Measurements from ENCODE around the gene OR10R2.
"Not testable (repeated sequence)": the region's sequence is repeated elsewhere in the genome, so short reads cannot be mapped to it uniquely, and the experiment has no call there.

The OR10R2 gene

DNA sequence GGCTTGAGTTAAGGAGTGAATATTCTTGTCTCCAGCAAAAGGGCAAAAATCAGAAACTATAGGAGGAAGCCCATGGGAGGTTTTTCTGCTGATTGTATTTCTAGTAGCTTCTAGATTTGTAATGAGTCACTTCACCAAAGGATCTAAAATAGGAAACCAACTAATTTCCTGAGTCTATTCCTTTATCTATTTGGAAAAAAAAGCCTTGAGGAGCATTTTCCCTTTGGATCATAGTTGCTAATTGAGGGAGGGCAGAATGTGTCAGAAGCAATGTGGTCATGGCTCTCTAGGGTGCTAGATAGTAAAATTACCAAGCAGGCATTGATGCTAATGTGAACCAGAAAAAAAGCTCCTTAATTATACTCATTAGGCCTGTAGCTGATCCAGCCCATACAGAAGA, at the start of gene OR10R2:
Gene OR10R2, plus strand, starts transcription at position 301 of the 400 bp plus-strand sequence. CDS start 106 bp downstream, outside the sequence.
- DNase-seq: peak; percentile 10

DNA sequence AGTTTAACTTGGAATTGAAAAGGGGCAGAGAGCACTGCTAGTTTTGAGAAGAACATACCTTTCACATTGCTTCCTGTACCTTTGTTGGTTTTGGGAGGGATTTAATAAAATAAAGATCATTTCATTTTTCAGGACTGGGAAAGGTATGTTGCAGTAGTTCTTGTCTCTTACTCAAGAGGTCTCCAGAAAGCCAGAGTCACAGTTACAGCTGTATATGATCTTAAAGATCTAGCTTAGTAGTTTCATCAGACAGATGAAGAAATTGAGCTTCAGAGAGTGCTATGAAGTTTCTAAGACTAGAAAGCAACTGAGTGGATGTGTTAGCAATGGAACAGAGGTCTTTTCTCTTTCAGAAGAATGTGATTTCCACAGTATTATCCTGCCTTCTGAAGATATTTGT, 47.0 kb upstream of the OR10R2 start:
- peak; percentile 0 for DNase-seq

DNA sequence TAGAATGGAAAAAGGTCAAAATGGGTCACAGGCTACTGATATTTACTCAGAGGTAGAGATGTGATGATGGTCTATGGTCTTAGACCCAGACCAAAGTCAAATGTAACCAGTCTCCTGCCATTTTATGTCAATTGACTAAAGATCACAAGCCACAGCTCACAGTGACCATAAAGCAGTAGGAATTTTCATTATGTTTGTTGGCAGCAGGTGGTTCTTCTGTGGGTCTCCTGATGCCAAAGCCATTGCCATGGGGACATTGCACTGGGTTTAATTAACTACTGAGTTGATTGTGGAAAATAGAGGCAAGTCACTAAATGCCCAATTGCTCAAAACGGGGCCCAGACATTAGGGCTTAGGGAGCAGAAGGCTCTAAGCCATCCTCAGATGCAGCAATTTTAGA, 45.9 kb upstream of the OR10R2 start, which contains the start of gene OR10K2:
Gene OR10K2, minus strand, starts transcription at position 101 of the 400 bp plus-strand sequence. CDS start 5,371 bp downstream, outside the sequence.
- no peak for DNase-seq

- not testable (repeated sequence) for DNase-seq
These were observed 41.9 kb upstream of the OR10R2 start for GRCh38 chr1:158430163-158430562.

- no peak for DNase-seq
These were observed 37.3 kb upstream of the OR10R2 start for GRCh38 chr1:158434741-158435140.

- DNase-seq: no peak
These were observed 26.6 kb upstream of the OR10R2 start for GRCh38 chr1:158445376-158445775.

- no peak for DNase-seq
These were observed 17.5 kb upstream of the OR10R2 start for GRCh38 chr1:158454537-158454936.

DNA sequence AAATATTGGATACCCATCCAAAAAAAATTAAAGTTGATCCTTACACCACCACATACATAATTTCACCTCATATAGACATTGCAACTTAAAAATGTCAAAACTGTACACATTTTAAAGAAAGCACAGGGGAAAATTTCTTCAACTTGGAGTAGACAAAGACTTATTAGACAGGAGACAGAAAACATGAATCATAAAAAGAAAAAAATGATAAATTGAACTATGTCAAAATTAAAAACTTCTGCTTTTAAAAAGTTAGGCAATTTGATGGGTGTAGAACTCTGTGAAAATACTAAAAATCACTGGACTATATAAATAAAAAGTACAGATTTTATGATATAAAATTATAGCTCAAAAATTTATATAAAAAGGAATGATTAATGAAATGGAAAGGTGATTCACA, 14.8 kb upstream of the OR10R2 start:
- DNase-seq: no peak

DNA sequence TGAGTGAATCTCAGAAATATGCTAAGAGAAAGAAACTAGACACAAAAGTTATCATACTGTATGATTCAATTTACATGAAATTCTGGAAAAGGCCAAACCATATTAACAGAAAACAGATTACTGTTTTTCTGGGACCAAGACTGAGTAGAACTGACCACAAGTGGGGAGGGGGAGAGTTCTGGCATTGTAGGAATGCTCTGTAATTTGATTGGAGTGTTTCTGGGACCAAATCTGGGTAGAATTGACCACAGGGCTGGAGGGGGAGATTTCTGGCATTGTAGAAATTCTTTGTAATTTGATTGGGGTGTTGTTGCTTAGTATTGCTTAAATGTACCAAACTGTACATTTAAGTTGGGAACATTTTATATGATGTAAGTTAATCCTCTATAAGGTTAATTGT, 13.8 kb upstream of the OR10R2 start:
- DNase-seq: no peak

GRCh38 chr1:158461534-158461933, 10.5 kb upstream of the OR10R2 start, which contains the start of gene OR10K1:
TSS of gene OR10K1 (plus strand) at chr1:158461834. CDS start at chr1:158465562, 3,728 bp downstream.
- DNase-seq: no peak

DNA sequence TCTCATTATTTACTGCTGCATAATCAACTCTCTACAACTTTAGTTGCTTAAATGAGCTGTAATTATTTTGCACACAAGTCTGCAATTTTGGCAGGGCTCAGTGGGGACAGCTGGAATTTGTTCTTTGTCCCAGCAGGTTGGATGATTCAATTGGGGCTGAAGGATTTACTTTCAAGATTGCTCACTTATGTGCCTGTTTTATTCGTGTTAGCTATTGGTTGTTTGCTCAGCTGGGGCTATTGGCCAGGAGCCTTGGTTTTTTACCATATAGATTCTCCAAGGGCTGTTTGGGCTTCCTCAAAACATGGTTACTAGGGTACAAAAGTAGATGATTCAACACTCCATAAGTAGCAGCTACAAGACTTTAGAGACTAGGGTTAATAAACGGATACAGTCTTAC, 13.4 kb downstream of the OR10R2 start:
- no peak for DNase-seq

DNA sequence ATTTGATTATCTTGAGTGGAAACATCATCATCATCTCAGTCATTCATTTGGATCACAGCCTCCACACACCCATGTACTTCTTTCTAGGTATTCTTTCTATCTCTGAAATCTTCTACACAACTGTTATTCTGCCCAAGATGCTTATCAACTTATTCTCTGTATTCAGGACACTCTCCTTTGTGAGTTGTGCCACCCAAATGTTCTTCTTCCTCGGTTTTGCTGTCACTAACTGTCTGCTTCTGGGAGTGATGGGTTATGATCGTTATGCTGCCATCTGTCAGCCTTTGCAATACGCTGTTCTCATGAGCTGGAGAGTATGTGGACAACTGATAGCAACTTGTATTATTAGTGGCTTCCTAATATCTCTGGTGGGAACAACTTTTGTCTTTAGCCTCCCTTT, 19.3 kb downstream of the OR10R2 start:
- no peak for DNase-seq

DNA sequence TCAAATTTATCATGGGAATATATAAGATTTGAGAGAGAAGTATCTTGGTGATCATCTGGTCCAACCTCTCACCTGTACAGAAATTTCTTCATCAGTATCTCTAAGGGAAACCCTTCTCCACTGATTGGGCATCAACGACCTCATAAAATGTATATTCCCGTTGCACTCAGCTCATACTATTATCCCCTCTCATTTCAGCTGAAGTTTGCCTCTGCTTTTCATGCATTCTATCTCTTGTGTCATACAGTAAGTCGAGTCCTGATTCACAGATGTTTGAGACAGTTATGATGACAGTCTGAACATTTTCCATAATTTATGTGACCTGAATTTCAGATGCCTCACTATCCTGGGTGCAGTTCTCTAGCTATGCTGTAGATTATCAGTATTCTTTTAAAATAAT, 21.0 kb downstream of the OR10R2 start:
- DNase-seq: no peak

DNA sequence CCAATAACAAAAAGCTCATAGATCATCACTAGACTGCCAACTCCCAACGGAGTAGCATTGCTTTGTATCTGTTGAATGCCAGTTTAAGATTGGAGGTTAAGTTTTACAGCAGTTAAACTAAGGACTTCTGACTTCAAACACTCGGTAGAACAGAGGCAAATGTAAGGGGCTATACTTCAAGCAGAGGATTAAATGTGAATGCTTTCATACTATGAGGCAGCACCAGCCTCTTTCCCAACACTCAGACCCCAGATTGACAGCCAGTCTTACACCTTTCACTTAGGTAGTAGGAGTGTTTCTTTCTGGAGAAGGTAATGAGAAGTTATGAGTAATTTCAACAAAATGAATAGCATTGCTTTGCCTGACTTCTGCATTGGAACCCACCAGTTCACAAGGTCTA, 22.8 kb downstream of the OR10R2 start:
- DNase-seq: no peak

GRCh38 chr1:158496374-158496773, 24.4 kb downstream of the OR10R2 start:
- peak; percentile 14 for DNase-seq

DNA sequence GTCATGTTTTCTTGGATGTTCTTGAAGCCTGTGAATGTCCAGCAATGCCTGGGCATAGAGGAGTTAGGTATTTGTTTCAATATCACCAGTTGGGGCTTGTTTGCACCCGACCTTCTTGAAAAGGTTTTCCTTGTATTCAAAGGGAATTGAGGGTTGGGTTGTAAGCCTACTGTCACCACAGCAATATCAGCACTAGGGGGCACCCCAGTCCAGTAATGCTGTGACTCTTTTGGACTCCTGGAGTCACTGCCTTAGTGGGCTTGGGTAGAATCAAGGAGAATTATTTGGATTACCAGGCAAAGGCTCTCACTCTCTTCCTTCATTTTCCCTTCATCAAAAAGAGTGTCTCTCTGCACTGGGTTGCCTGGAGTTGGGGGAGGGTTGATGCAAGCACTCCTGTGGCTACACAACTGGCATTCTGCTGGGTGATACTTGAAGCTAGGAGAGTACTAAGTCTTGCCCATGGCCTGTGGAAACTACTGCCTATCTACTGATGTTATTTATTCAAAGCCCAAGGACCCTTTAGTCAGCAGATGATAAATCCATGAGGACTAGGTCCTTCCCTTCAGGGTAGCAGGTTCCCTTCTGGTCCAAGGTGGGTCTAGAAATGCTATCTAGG, 34.5 kb downstream of the OR10R2 start:
- DNase-seq: no peak

- no peak for DNase-seq
These were observed 35.5 kb downstream of the OR10R2 start for GRCh38 chr1:158507511-158507910.

DNA sequence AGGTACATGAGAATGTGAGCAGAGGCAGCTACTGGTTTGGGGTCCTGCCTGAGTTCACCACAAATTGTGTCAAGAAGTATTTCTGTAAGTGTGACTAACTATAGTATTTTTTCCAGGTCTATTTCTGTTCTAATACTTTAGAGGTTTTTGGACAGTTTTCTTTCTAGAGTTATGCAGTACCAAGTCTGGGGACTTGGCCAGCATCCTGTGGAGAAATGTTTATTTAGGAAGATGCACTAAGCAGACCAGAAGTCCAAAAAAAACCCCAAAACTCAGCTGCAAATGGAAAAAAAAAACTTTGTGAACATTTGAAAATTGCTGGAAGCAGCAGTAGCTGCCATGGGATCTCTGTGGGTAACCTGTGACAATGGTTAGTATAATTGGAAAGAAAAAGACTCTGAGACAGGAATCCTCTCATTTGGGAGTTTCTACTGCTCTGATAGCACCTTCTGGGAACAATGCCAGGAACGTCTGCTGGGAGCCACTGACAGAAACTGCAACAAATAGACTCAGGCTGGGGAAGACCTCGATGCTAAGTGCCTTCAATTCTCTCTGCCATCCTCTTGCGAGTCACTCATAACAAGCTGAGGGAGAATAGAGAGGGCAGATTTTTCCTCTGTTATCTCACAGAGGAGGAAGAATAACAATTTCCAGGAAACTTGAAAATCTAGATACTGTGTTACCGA, 37.6 kb downstream of the OR10R2 start:
- no peak for DNase-seq

GRCh38 chr1:158516966-158517365, 44.9 kb downstream of the OR10R2 start:
- no peak for DNase-seq

DNA sequence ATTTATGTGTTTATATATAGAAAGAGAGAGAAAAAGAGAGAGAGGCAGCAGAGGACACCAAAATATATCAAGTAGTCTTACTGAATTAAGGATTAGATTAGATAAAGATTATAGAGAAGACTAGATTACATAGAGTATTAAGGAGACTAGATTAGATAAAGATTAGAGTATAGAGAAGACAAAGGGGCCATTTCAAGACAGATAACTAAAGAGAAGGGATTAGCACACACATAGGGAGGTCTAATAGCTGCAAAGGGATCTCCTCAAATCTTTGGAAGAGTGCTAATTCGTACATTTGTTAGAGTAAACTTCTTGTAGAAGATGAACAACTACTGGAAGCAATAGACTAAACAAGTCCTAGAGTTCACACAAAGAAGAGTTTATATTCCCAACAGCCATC, 48.0 kb downstream of the OR10R2 start:
- DNase-seq: no peak

DNA sequence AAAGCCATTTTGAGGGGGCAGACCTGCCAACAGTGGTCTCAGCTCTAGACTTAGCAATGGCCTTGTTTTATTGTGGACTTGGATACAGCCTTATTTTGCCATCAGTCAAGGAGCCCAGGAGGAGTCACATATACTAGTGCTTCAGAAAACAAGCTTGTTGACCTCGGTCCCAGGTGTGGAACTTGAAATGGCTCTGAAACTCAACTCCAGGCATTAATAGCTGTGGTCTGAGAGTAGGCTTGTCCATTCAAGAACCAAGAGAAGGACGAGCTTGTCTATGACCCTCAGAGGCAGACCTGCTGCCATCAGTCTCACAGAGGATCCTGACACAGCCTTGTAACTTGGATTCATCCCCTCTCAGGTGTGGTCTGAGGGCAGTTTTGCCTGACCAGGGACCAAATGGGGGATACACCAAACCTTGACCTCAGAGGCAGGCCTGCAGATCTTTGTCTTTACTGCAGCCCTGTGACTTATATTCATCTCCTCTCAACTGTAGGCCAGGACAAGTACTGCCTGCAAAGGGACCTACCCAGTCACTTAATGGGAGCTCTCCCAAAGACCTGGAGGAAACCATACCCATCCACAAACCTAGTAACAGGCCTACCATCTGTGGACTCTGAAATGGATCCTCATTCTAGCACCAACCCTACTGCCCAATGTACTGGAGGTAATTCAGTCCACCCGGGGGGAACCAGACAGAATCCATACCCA, 49.1 kb downstream of the OR10R2 start:
- DNase-seq: no peak

DNA sequence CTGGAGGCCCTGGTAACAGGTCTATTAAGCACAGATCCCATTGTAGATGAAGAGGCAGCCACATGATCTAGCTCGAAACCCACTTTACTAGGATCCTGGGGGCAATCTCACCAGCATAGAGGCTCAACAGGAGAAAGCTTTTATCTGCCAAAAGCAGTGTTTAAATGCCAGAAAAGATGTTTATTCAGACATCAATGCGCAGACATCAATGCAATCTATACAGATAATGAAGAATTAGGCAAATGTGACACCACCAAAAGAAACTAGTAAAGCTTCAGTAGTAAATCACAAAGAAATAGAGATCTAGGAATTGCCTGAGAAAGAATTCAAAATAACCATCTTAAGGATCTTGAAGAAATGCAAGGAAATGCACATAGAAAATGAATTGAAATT, 49.6 kb downstream of the OR10R2 start:
- no peak for DNase-seq

GRCh38 chr1:158527190-158527815, 55.3 kb downstream of the OR10R2 start:
- DNase-seq: peak; percentile 12
